HCT116 (cell line): ENCODE data around the gene IST1. TPM values are rescaled to one million over a fixed set of nuclear protein-coding genes. Genes with fewer than 3 reads are reported as not detected.

Experiments used
- ATAC-seq: fragments of 200-7000 bp; cut with Tn5 transposase; 2 replicates; pipeline ENCODE4 v1.9.1; 2020; ENCODE audit warnings: mild to moderate bottlenecking, moderate library complexity
- BruUV-seq: library from RNA; stranded (reverse); fragments of 400-500 nt; replicated peaks from 2 replicates; lab custom pipeline; 2021; lab: Mats Ljungman, UMichigan
- CTCF ChIA-PET: fragments of 300-600 bp; sonication (Branson Sonifier 250); formaldehyde crosslinking; loops from one replicate; lab custom pipeline; 2021; ENCODE audit warnings: antibody characterized with exemption; lab: Charles Lee
- POLR2A ChIA-PET: fragments of 300-600, 350-600 bp; sonication (Branson Sonifier 250); formaldehyde crosslinking; loops from one replicate; lab custom pipeline; 2021; ENCODE audit warnings: antibody characterized with exemption; lab: Charles Lee
- RAD21 ChIA-PET, 2 experiments: fragments of 300-600 bp; sonication (Branson Sonifier 250); formaldehyde crosslinking; loops; one replicate each; lab custom pipeline; 2023; ENCODE audit warnings: low total read pairs in 2 of 2; ENCODE audit not compliant: uncharacterized antibody in 2 of 2, unreplicated experiment in 2 of 2, low non-redundant PET in 1 of 2; lab: Charles Lee
- DNase-seq: peaks from one replicate; pipeline ENCODE4 v3.0.0-alpha.2; 2010; ENCODE audit warnings: low read depth, low spot score
- H2AFZ ChIP-seq: fragments of 200-600 bp; shearing (Covaris generic), sonication (generic); 2 replicates; pipeline ENCODE4 v1.6.1; 2017; ENCODE audit warnings: low read depth, mixed run types, mixed read lengths, antibody characterized with exemption, low read length; ENCODE audit not compliant: poor library complexity, severe bottlenecking
- H3K27ac ChIP-seq: 2 replicates; pipeline ENCODE4 v1.5.1; 2012; ENCODE audit warnings: low read depth, low read length
- H3K27me3 ChIP-seq: fragments of 200-600 bp; sonication (generic); 2 replicates; pipeline ENCODE4 v1.6.1; 2016; ENCODE audit warnings: mixed run types, low read length, mixed read lengths; ENCODE audit not compliant: insufficient read depth
- H3K36me3 ChIP-seq, 2 experiments: fragments of 200-500 bp in 1 of 2; fragments of 200-600 bp in 1 of 2; sonication (Bioruptor generic) in 1 of 2; sonication (generic) in 1 of 2; 2 replicates each; pipeline versions ENCODE4 v1.5.1 to v1.6.1; 2014 to 2016; ENCODE audit warnings: low read length in 2 of 2, inconsistent platforms in 1 of 2, mixed read lengths in 1 of 2, mixed run types in 1 of 2; ENCODE audit not compliant: insufficient read depth in 2 of 2, control insufficient read depth in 1 of 2
- H3K4me1 ChIP-seq, 2 experiments: fragments of 200-600 bp in 1 of 2; sonication (generic) in 1 of 2; 2 replicates each; pipeline versions ENCODE4 v1.5.1 to v1.6.1; 2012 to 2017; ENCODE audit warnings: low read length in 2 of 2, inconsistent platforms in 1 of 2, mild to moderate bottlenecking in 1 of 2, mixed read lengths in 1 of 2, mixed run types in 1 of 2, moderate library complexity in 1 of 2; ENCODE audit not compliant: insufficient read depth in 2 of 2, control insufficient read depth in 1 of 2
- H3K4me2 ChIP-seq: fragments of 200-600 bp; sonication (generic); 2 replicates; pipeline ENCODE4 v1.6.1; 2017; ENCODE audit warnings: mixed run types, low read length, mixed read lengths
- H3K4me3 ChIP-seq, 2 experiments: fragments of 200-600 bp in 1 of 2; sonication (generic) in 1 of 2; replicated peaks in 1 of 2; 2 replicates each; pipeline ENCODE4 v1.5.1; 2011 to 2016; ENCODE audit warnings: low read length in 2 of 2, control low read depth in 1 of 2, low read depth in 1 of 2, mild to moderate bottlenecking in 1 of 2, mixed read lengths in 1 of 2, mixed run types in 1 of 2
- H3K79me2 ChIP-seq: fragments of 200-600 bp; sonication (generic); 2 replicates; pipeline ENCODE4 v1.6.1; 2017; ENCODE audit warnings: mild to moderate bottlenecking, mixed run types, low read length, moderate library complexity, mixed read lengths; ENCODE audit not compliant: insufficient read depth
- H3K9ac ChIP-seq: fragments of 200-600 bp; sonication (generic); 2 replicates; pipeline ENCODE4 v1.6.1; 2016; ENCODE audit warnings: low read length, mixed read lengths
- H3K9me2 ChIP-seq: fragments of 200-600 bp; sonication (generic), shearing (Covaris generic); 2 replicates; pipeline ENCODE4 v1.6.1; 2017; ENCODE audit warnings: mixed run types, mild to moderate bottlenecking, moderate library complexity; ENCODE audit not compliant: insufficient read depth
- H3K9me3 ChIP-seq, 2 experiments: fragments of 200-500 bp in 1 of 2; fragments of 200-600 bp in 1 of 2; sonication (Bioruptor generic) in 1 of 2; sonication (generic) in 1 of 2; 2 replicates each; pipeline ENCODE4 v1.6.1; 2014 to 2017; ENCODE audit warnings: low read length in 2 of 2, mixed read lengths in 2 of 2, inconsistent platforms in 1 of 2, low read depth in 1 of 2, mild to moderate bottlenecking in 1 of 2, mixed run types in 1 of 2, moderate library complexity in 1 of 2; ENCODE audit not compliant: control insufficient read depth in 1 of 2, insufficient read depth in 1 of 2
- H4K20me1 ChIP-seq: fragments of 200-600 bp; sonication (generic), shearing (Covaris generic); 2 replicates; pipeline ENCODE4 v1.6.1; 2017; ENCODE audit warnings: mixed run types, mild to moderate bottlenecking, moderate library complexity; ENCODE audit not compliant: insufficient read depth
- CEBPB ChIP-seq: IDR thresholded peaks from 2 replicates; pipeline ENCODE4 v1.6.1; 2012; ENCODE audit warnings: low read depth
- EGR1 ChIP-seq: IDR thresholded peaks from 2 replicates; pipeline ENCODE4 v1.6.1; 2012; ENCODE audit warnings: low read depth
- ELF1 ChIP-seq: IDR thresholded peaks from 2 replicates; pipeline ENCODE4 v1.6.1; 2012; ENCODE audit warnings: low read depth, borderline replicate concordance
- EZH2phosphoT487 ChIP-seq: fragments of 200-600 bp; IDR thresholded peaks from 2 replicates; pipeline ENCODE4 v1.6.1; 2018; ENCODE audit warnings: antibody characterized with exemption, borderline replicate concordance
- JUND ChIP-seq: IDR thresholded peaks from 2 replicates; pipeline ENCODE4 v1.6.1; 2012
- POLR2A ChIP-seq: IDR thresholded peaks from 2 replicates; pipeline ENCODE4 v1.7.0; 2011; ENCODE audit warnings: borderline replicate concordance; ENCODE audit not compliant: insufficient read depth, insufficient read length; ENCODE audit errors: extremely low read depth
- RAD21 ChIP-seq: IDR thresholded peaks from 2 replicates; pipeline ENCODE4 v1.6.1; 2012; ENCODE audit warnings: low read depth, mild to moderate bottlenecking
- SIN3A ChIP-seq: IDR thresholded peaks from 2 replicates; pipeline ENCODE4 v1.6.1; 2012; ENCODE audit warnings: low read depth
- SRF ChIP-seq: IDR thresholded peaks from 2 replicates; pipeline ENCODE4 v1.6.1; 2012; ENCODE audit warnings: low read depth
- TCF7L2 ChIP-seq: IDR thresholded peaks from 2 replicates; pipeline ENCODE4 v1.7.0; 2011; ENCODE audit warnings: borderline replicate concordance, inconsistent platforms; ENCODE audit not compliant: insufficient read depth, insufficient read length; ENCODE audit errors: extremely low read depth
- ZNF274 ChIP-seq: fragments of 200-500 bp; sonication (Bioruptor generic); IDR thresholded peaks from 2 replicates; pipeline ENCODE4 v1.6.1; 2014; ENCODE audit warnings: mild to moderate bottlenecking, low read depth, low read length, inconsistent platforms
- intact Hi-C: fragments of 100-400 bp; cut with micrococcal nuclease; formaldehyde crosslinking; loops from 2 replicates; pipeline ENCODE4 v1.10.0; 2022
- total RNA-seq: library from RNA; stranded (reverse); gene quantifications from one replicate; pipeline ENCODE4 v1.2.1, GENCODE V29; 2021; ENCODE audit not compliant: unreplicated experiment
- TF ChIP-seq, protein P1 (sequence below): IDR thresholded peaks from 2 replicates; pipeline ENCODE4 v1.6.1; 2012; ENCODE audit warnings: low read depth
- TF ChIP-seq, protein P2 (sequence below), 3 experiments: fragments of 200-600 bp in 1 of 3; sonication (generic) in 1 of 3; IDR thresholded peaks in 2 of 3; conservative IDR thresholded peaks in 1 of 3; 2 replicates each; pipeline ENCODE4 v1.5.1; 2012 to 2017; ENCODE audit warnings: low read depth in 2 of 3, low read length in 2 of 3, antibody characterized with exemption in 1 of 3, borderline replicate concordance in 1 of 3, control low read depth in 1 of 3, mild to moderate bottlenecking in 1 of 3, mixed read lengths in 1 of 3, mixed run types in 1 of 3, moderate library complexity in 1 of 3; ENCODE audit not compliant: insufficient read depth in 1 of 3

IST1 gene
- total RNA-seq, 1 experiment from 2014 or later: 191 TPM

DNA sequence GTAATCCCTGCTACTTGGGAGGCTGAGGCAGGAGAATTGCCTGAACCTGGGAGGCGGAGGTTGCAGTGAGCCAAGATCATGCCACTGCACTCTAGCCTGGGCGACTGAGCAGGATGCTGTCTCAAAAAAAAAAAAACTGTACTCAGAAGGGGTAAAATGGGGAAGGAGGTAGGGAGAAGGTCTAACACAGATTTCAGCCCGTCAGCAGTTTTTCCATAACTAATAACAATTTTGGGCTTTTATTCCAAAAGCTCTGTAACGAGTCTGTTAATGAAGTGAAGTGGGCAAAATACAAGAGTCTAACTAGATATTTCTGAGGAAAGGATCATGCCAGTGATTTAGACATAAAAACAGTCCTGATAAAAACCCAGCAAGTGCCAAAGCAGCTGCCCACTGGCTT, 22.1 kb upstream of the IST1 start:
- no TSS peak for BruUV-seq
- Histone ChIP-seq H3K9me3 (no peaks in the 10 kb centered on the region), H3K27ac (no peak overlapping the region), H3K79me2 (no peaks in the 10 kb centered on the region), H3K36me3 (no peaks in the 10 kb centered on the region), H3K9me2 (no peaks in the 10 kb centered on the region)
- CTCF ChIA-PET: interaction anchor here (2.2 kb wide), 1 partner anchor 9 kb away, joined by 9 read pairs; no protein-coding TSS in a partner anchor
- intact Hi-C loops: no loop called here
- no peak for TF ChIP-seq POLR2A
- TF ChIP-seq RAD21: no peak
- no peak for TF ChIP-seq CEBPB
- no peak for TF ChIP-seq ZNF274
- no peak for TF ChIP-seq EGR1
- TF ChIP-seq ELF1: no peak
- no peak for TF ChIP-seq JUND
- no peak for TF ChIP-seq TCF7L2
- TF ChIP-seq, protein P1, sequence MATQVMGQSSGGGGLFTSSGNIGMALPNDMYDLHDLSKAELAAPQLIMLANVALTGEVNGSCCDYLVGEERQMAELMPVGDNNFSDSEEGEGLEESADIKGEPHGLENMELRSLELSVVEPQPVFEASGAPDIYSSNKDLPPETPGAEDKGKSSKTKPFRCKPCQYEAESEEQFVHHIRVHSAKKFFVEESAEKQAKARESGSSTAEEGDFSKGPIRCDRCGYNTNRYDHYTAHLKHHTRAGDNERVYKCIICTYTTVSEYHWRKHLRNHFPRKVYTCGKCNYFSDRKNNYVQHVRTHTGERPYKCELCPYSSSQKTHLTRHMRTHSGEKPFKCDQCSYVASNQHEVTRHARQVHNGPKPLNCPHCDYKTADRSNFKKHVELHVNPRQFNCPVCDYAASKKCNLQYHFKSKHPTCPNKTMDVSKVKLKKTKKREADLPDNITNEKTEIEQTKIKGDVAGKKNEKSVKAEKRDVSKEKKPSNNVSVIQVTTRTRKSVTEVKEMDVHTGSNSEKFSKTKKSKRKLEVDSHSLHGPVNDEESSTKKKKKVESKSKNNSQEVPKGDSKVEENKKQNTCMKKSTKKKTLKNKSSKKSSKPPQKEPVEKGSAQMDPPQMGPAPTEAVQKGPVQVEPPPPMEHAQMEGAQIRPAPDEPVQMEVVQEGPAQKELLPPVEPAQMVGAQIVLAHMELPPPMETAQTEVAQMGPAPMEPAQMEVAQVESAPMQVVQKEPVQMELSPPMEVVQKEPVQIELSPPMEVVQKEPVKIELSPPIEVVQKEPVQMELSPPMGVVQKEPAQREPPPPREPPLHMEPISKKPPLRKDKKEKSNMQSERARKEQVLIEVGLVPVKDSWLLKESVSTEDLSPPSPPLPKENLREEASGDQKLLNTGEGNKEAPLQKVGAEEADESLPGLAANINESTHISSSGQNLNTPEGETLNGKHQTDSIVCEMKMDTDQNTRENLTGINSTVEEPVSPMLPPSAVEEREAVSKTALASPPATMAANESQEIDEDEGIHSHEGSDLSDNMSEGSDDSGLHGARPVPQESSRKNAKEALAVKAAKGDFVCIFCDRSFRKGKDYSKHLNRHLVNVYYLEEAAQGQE: no peak
- TF ChIP-seq EZH2phosphoT487: no peak
- no peak for TF ChIP-seq SIN3A
- TF ChIP-seq SRF: no peak
- TF ChIP-seq, protein P2, sequence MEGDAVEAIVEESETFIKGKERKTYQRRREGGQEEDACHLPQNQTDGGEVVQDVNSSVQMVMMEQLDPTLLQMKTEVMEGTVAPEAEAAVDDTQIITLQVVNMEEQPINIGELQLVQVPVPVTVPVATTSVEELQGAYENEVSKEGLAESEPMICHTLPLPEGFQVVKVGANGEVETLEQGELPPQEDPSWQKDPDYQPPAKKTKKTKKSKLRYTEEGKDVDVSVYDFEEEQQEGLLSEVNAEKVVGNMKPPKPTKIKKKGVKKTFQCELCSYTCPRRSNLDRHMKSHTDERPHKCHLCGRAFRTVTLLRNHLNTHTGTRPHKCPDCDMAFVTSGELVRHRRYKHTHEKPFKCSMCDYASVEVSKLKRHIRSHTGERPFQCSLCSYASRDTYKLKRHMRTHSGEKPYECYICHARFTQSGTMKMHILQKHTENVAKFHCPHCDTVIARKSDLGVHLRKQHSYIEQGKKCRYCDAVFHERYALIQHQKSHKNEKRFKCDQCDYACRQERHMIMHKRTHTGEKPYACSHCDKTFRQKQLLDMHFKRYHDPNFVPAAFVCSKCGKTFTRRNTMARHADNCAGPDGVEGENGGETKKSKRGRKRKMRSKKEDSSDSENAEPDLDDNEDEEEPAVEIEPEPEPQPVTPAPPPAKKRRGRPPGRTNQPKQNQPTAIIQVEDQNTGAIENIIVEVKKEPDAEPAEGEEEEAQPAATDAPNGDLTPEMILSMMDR (IDR thresholded peaks at IDR 0.05 in 2 of 3, conservative IDR thresholded peaks at IDR 0.05 in 1 of 3; ENCODE audit: borderline replicate concordance in 1 of 3, insufficient read depth in 1 of 3, low read depth in 2 of 3, low read length in 2 of 3): no peak
- TF ChIP-seq, all 23 proteins: peak for 0
- ATAC-seq (no peak), DNase-seq (no peak)
- ChIA-PET RAD21 (no interaction called here), POLR2A (no interaction called here)
- H3K4me1 ChIP-seq: no peaks in the 10 kb centered on the region
- H3K27me3 ChIP-seq: no peaks in the 10 kb centered on the region
- H2AFZ ChIP-seq: no peak overlapping the region
- no peak overlapping the region for H3K4me3 ChIP-seq
- H3K9ac ChIP-seq: no peak overlapping the region
- H3K4me2 ChIP-seq: no peak overlapping the region
- no peaks in the 10 kb centered on the region for H4K20me1 ChIP-seq
